ENCODE measurements around the gene H1-8.
"Not testable (repeated sequence)": the region's sequence is repeated elsewhere in the genome, so short reads cannot be mapped to it uniquely, and the experiment has no call there.

The H1-8 gene

GRCh38 chr3:129533406-129533805 is 9.6 kb upstream of the H1-8 start:
- DNase-seq (ENCODE audit: low read depth) = no peak

GRCh38 chr3:129534428-129535027 is 8.4 kb upstream of the H1-8 start:
- no peak for DNase-seq (ENCODE audit: low read depth)

- DNase-seq (ENCODE audit: low read depth) = no peak
Measured at GRCh38 chr3:129535075-129535474, 7.9 kb upstream of the H1-8 start.

GRCh38 chr3:129536374-129536667 is 6.7 kb upstream of the H1-8 start:
- DNase-seq (ENCODE audit: low read depth) = no peak

GRCh38 chr3:129536804-129537203 is 6.2 kb upstream of the H1-8 start:
- no peak for DNase-seq (ENCODE audit: low read depth)

- no peak for DNase-seq (ENCODE audit: low read depth)
Measured at GRCh38 chr3:129539206-129539605, 3.8 kb upstream of the H1-8 start.

GRCh38 chr3:129540776-129541516 is 2.0 kb upstream of the H1-8 start:
- no peak for DNase-seq (ENCODE audit: low read depth)

GRCh38 chr3:129542747-129543146 is 228 bp upstream of the H1-8 start:
- DNase-seq (ENCODE audit: low read depth) = no peak

GRCh38 chr3:129543999-129544398 is 1.0 kb downstream of the H1-8 start:
- DNase-seq (ENCODE audit: low read depth) = no peak

- DNase-seq (ENCODE audit: low read depth) = not testable (repeated sequence)
Measured at GRCh38 chr3:129545951-129546350, 3.0 kb downstream of the H1-8 start.

GRCh38 chr3:129547241-129547640 is 4.3 kb downstream of the H1-8 start:
- no peak for DNase-seq (ENCODE audit: low read depth)

- no peak for DNase-seq (ENCODE audit: low read depth)
Measured at GRCh38 chr3:129548104-129548965, 5.4 kb downstream of the H1-8 start.

- DNase-seq (ENCODE audit: low read depth) = no peak
Measured at GRCh38 chr3:129549006-129549800, 6.2 kb downstream of the H1-8 start.

- no peak for DNase-seq (ENCODE audit: low read depth)
Measured at GRCh38 chr3:129549805-129550204, 6.8 kb downstream of the H1-8 start.

GRCh38 chr3:129552287-129553050 is 9.5 kb downstream of the H1-8 start:
- DNase-seq (ENCODE audit: low read depth) = no peak

- DNase-seq (ENCODE audit: low read depth) = no peak
Measured at GRCh38 chr3:129553171-129553570, 10.2 kb downstream of the H1-8 start.

- no peak for DNase-seq (ENCODE audit: low read depth)
Measured at GRCh38 chr3:129553719-129554118, 10.7 kb downstream of the H1-8 start.

- DNase-seq (ENCODE audit: low read depth) = no peak
Measured at GRCh38 chr3:129554356-129555152, 11.6 kb downstream of the H1-8 start.

GRCh38 chr3:129555153-129555550 is 12.2 kb downstream of the H1-8 start:
- DNase-seq (ENCODE audit: low read depth) = no peak

GRCh38 chr3:129555616-129556357 is 12.8 kb downstream of the H1-8 start:
- DNase-seq (ENCODE audit: low read depth) = no peak

All from activated gamma-delta T cell treated with anti-CD3 and anti-CD28 coated beads, Interleukin-2, amount 50 U/mL, for 16 hours (primary cell).